Naive thymus-derived CD8-positive, alpha-beta T cell (primary cell): ENCODE data around the gene RAB15. TPM values are rescaled to one million over a fixed set of nuclear protein-coding genes. Genes with fewer than 3 reads are reported as not detected.

Source experiments
- ATAC-seq, 2 donors: fragments of 150-1000 bp; cut with Tn5 transposase in 1 of 2; sonication (Bioruptor Pico), chemical (Tn5 transposase) in 1 of 2; 1 replicate in 1 of 2; 2 replicates in 1 of 2; pipeline ENCODE4 v1.10.0; 2021; ENCODE audit warnings: mild to moderate bottlenecking in 2 of 2, moderate library complexity in 2 of 2
- POLR2A ChIA-PET: fragments of 350-600 bp; sonication (Branson Sonifier 250); formaldehyde crosslinking; loops from one replicate; lab custom pipeline; 2021; ENCODE audit warnings: antibody characterized with exemption; lab: Charles Lee
- DNase-seq, 10 donors: peaks; one replicate each; pipeline versions ENCODE4 v3.0.0 to v3.0.0-alpha.2; 2020 to 2022
- H3K27ac Mint-ChIP-seq, 10 donors: one replicate each; pipeline ENCODE4 v1.8.0; 2020 to 2022; ENCODE audit warnings: mild to moderate bottlenecking in 10 of 10, mixed read lengths in 10 of 10, moderate library complexity in 4 of 10, inconsistent platforms in 1 of 10
- H3K27me3 Mint-ChIP-seq, 5 donors: one replicate each; pipeline ENCODE4 v1.8.0; 2021 to 2022; ENCODE audit warnings: mixed read lengths in 5 of 5
- H3K36me3 Mint-ChIP-seq, 3 donors: one replicate each; pipeline ENCODE4 v1.8.0; 2020 to 2022; ENCODE audit warnings: mixed read lengths in 3 of 3, mild to moderate bottlenecking in 2 of 3, inconsistent platforms in 1 of 3
- H3K4me1 Mint-ChIP-seq, 4 donors: one replicate each; pipeline ENCODE4 v1.8.0; 2021 to 2022; ENCODE audit warnings: mixed read lengths in 4 of 4
- H3K4me3 Mint-ChIP-seq, 10 donors: one replicate each; pipeline ENCODE4 v1.8.0; 2020 to 2022; ENCODE audit warnings: mild to moderate bottlenecking in 10 of 10, mixed read lengths in 10 of 10, moderate library complexity in 6 of 10, inconsistent platforms in 1 of 10
- H3K9me3 Mint-ChIP-seq, 9 donors: one replicate each; pipeline ENCODE4 v1.8.0; 2020 to 2022; ENCODE audit warnings: mixed read lengths in 9 of 9, mild to moderate bottlenecking in 3 of 9, inconsistent platforms in 1 of 9, moderate library complexity in 1 of 9
- polyA plus RNA-seq, 3 donors: library from polyadenylated mRNA; unstranded; fragments of 300-500 nt; fragmentation: Illumina TruSeq; gene quantifications; one replicate each; pipeline ENCODE4 v1.2.3, GENCODE V29; 2021
- total RNA-seq, 8 experiments: library from RNA in 2 of 8; stranded (reverse) in 2 of 8; gene quantifications; one replicate each; pipeline ENCODE4 v1.2.3 and lab custom pipeline; 2021 to 2026

RAB15 gene
- total and polyA plus RNA-seq, 5 experiments from 2014 or later = 3.9 to 11.9 (median 4.7) TPM

GRCh38 chr14:64942531-64943111, 29.5 kb downstream of the RAB15 start, which contains the start of gene GPX2:
Gene GPX2, minus strand, starts transcription at chr14:64942745. Its CDS starts 19 bp downstream, at chr14:64942726.
- Mint-ChIP-seq H3K4me1 (peaks cover 41 to 88% (median 70%) of the 10 kb centered on the region in 4 donors), H3K27me3 (no peaks in the 10 kb centered on the region), H3K27ac (peak within 1 kb of the TSS; percentile 15 to 94 (median 79)), H3K9me3 (no peaks in the 10 kb centered on the region), H3K4me3 (no peak within 1 kb of the TSS), H3K36me3 (peaks cover 0 to 65% (median 18%) of the 10 kb centered on the region in 3 donors)
- ATAC-seq (no peak), DNase-seq (no peak)
- POLR2A ChIA-PET = interaction anchor here (1.3 to 1.8 kb wide), 2 partner anchors 18 to 28 kb away, joined by 3 to 6 read pairs; partner anchors contain the start of gene CHURC1

GRCh38 chr14:64940336-64940910, 31.7 kb downstream of the RAB15 start:
- DNase-seq = no peak
- ATAC-seq = no peak
- Mint-ChIP-seq H3K27me3 (no peaks in the 10 kb centered on the region), H3K4me1 (peaks cover 41 to 85% (median 75%) of the 10 kb centered on the region in 4 donors), H3K4me3 (peak overlapping the region in 1 of 10 donors; percentile 8), H3K36me3 (peaks cover 0 to 79% (median 15%) of the 10 kb centered on the region in 3 donors), H3K9me3 (no peaks in the 10 kb centered on the region), H3K27ac (peak overlapping the region in 9 of 10 donors; percentile 57 to 94 (median 67))
- POLR2A ChIA-PET = interaction anchor here (0.9 kb wide), 1 partner anchor 26 kb away, joined by 3 read pairs; the partner anchor contains the start of gene CHURC1

- no peak for ATAC-seq
- Mint-ChIP-seq H3K36me3 (peaks cover under 1 to 80% (median 15%) of the 10 kb centered on the region in 3 donors), H3K4me3 (no peak overlapping the region), H3K27me3 (no peaks in the 10 kb centered on the region), H3K4me1 (peaks cover 39 to 86% (median 74%) of the 10 kb centered on the region in 4 donors), H3K9me3 (no peaks in the 10 kb centered on the region), H3K27ac (peak overlapping the region in 9 of 10 donors; percentile 41 to 94 (median 66))
- no peak for DNase-seq
- POLR2A ChIA-PET = interaction anchor here (0.5 to 0.9 kb wide), 3 partner anchors 25 to 1291 kb away, joined by 3 read pairs; partner anchors contain the start of gene CHURC1
Observed at GRCh38 chr14:64939817-64940190, 32.3 kb downstream of the RAB15 start.

- DNase-seq = no peak
- POLR2A ChIA-PET = interaction anchor here (0.5 to 0.7 kb wide), 2 partner anchors 34 to 1290 kb away, joined by 3 read pairs; no protein-coding TSS in a partner anchor
- H3K4me3 Mint-ChIP-seq = peak overlapping the region in 1 of 10 donors; percentile 36
Observed at GRCh38 chr14:64938972-64939816, 32.9 kb downstream of the RAB15 start.

GRCh38 chr14:64937821-64938193, 34.3 kb downstream of the RAB15 start:
- H3K27ac Mint-ChIP-seq = peak overlapping the region; percentile 19 to 94 (median 56)
- no peak overlapping the region for H3K4me3 Mint-ChIP-seq
- peaks cover 7 to 86% (median 26%) of the 10 kb centered on the region in 3 donors for H3K36me3 Mint-ChIP-seq
- no peaks in the 10 kb centered on the region for H3K27me3 Mint-ChIP-seq
- ATAC-seq = no peak
- H3K9me3 Mint-ChIP-seq = no peaks in the 10 kb centered on the region
- no peak for DNase-seq
- POLR2A ChIA-PET = no interaction called here
- H3K4me1 Mint-ChIP-seq = peaks cover 37 to 82% (median 66%) of the 10 kb centered on the region in 4 donors

More at GRCh38 chr14:64938972-64939816, 32.9 kb downstream of the RAB15 start:
- Mint-ChIP-seq H3K4me1 (peaks cover 38 to 86% (median 74%) of the 10 kb centered on the region in 4 donors), H3K27ac (peak overlapping the region; percentile 10 to 94 (median 68)), H3K9me3 (no peaks in the 10 kb centered on the region), H3K27me3 (no peaks in the 10 kb centered on the region), H3K36me3 (peaks cover 6 to 80% (median 21%) of the 10 kb centered on the region in 3 donors)
- no peak for ATAC-seq

GRCh38 chr14:64937171-64937820, 34.8 kb downstream of the RAB15 start:
- peaks cover 7 to 90% (median 31%) of the 10 kb centered on the region in 3 donors for H3K36me3 Mint-ChIP-seq
- DNase-seq (no peak), ATAC-seq (no peak)
- H3K9me3 Mint-ChIP-seq = no peaks in the 10 kb centered on the region
- peaks cover 36 to 83% (median 65%) of the 10 kb centered on the region in 4 donors for H3K4me1 Mint-ChIP-seq
- POLR2A ChIA-PET = interaction anchor here (1.4 kb wide), 1 partner anchor 23 kb away, joined by 5 read pairs; the partner anchor contains the start of gene CHURC1
- no peaks in the 10 kb centered on the region for H3K27me3 Mint-ChIP-seq
- H3K27ac Mint-ChIP-seq = peak overlapping the region; percentile 19 to 94 (median 65)
- H3K4me3 Mint-ChIP-seq = no peak overlapping the region

- Mint-ChIP-seq H3K4me1 (peaks cover 30 to 87% (median 58%) of the 10 kb centered on the region in 4 donors), H3K27ac (peak overlapping the region in 9 of 10 donors; percentile 5 to 82 (median 48)), H3K27me3 (no peaks in the 10 kb centered on the region), H3K9me3 (no peaks in the 10 kb centered on the region), H3K36me3 (peaks cover 7 to 94% (median 37%) of the 10 kb centered on the region in 3 donors), H3K4me3 (peak overlapping the region in 7 of 10 donors; percentile 30 to 41 (median 39))
- DNase-seq = no peak
- POLR2A ChIA-PET = no interaction called here
- ATAC-seq = no peak
Observed at GRCh38 chr14:64935508-64935907, 36.6 kb downstream of the RAB15 start.

GRCh38 chr14:64934338-64934929, 37.7 kb downstream of the RAB15 start:
- peaks cover 7 to 90% (median 39%) of the 10 kb centered on the region in 3 donors for H3K36me3 Mint-ChIP-seq
- no peaks in the 10 kb centered on the region for H3K27me3 Mint-ChIP-seq
- peak overlapping the region in 5 of 10 donors; percentile 19 to 83 (median 65) for H3K27ac Mint-ChIP-seq
- no peak overlapping the region for H3K4me3 Mint-ChIP-seq
- DNase-seq = no peak
- no peak for ATAC-seq
- H3K9me3 Mint-ChIP-seq = peaks cover 0 to 2% (median 0%) of the 10 kb centered on the region in 9 donors
- peaks cover 29 to 84% (median 50%) of the 10 kb centered on the region in 4 donors for H3K4me1 Mint-ChIP-seq
- POLR2A ChIA-PET = interaction anchor here (0.7 kb wide), 1 partner anchor 20 kb away, joined by 3 read pairs; no protein-coding TSS in a partner anchor

- Mint-ChIP-seq H3K27me3 (no peaks in the 10 kb centered on the region), H3K4me1 (peaks cover 17 to 67% (median 36%) of the 10 kb centered on the region in 4 donors), H3K36me3 (peaks cover 7 to 68% (median 37%) of the 10 kb centered on the region in 3 donors), H3K4me3 (no peak overlapping the region), H3K27ac (peak overlapping the region in 5 of 10 donors; percentile 23 to 78 (median 69)), H3K9me3 (peaks cover 0 to 2% (median 0%) of the 10 kb centered on the region in 9 donors)
- ATAC-seq (no peak), DNase-seq (no peak)
- POLR2A ChIA-PET = interaction anchor here (0.7 to 1.1 kb wide), 2 partner anchors 17 to 296 kb away, joined by 3 read pairs; no protein-coding TSS in a partner anchor
Observed at GRCh38 chr14:64932231-64932630, 39.9 kb downstream of the RAB15 start.

- DNase-seq (no peak), ATAC-seq (no peak)
- no peaks in the 10 kb centered on the region for H3K27me3 Mint-ChIP-seq
- H3K36me3 Mint-ChIP-seq = peaks cover 12 to 65% (median 45%) of the 10 kb centered on the region in 3 donors
- peaks cover 20 to 66% (median 29%) of the 10 kb centered on the region in 4 donors for H3K4me1 Mint-ChIP-seq
- peaks cover 0 to 2% (median 0%) of the 10 kb centered on the region in 9 donors for H3K9me3 Mint-ChIP-seq
- H3K4me3 Mint-ChIP-seq = peak overlapping the region in 4 of 10 donors; percentile 8 to 40 (median 24)
- H3K27ac Mint-ChIP-seq = peak overlapping the region in 5 of 10 donors; percentile 78 to 87 (median 81)
- POLR2A ChIA-PET = interaction anchor here (1.3 kb wide), 1 partner anchor 16 kb away, joined by 5 read pairs; no protein-coding TSS in a partner anchor
Observed at GRCh38 chr14:64931123-64931522, 41.0 kb downstream of the RAB15 start.
